HG03571 (cell line): Measurements from ENCODE around the gene JAKMIP1.

ENCODE experiments used
- ATAC-seq: cut with Tn5 transposase; IDR thresholded peaks from one replicate; pipeline ENCODE4 v1.9.1; 2021; ENCODE audit not compliant: unreplicated experiment

The JAKMIP1 gene

GRCh38 chr4:6047130-6047673 is 153.1 kb downstream of the JAKMIP1 start:
- ATAC-seq: no peak

- no peak for ATAC-seq
Observed at GRCh38 chr4:6046526-6047129, 153.7 kb downstream of the JAKMIP1 start.

GRCh38 chr4:6044805-6045204 is 155.5 kb downstream of the JAKMIP1 start:
- ATAC-seq: no peak

DNA sequence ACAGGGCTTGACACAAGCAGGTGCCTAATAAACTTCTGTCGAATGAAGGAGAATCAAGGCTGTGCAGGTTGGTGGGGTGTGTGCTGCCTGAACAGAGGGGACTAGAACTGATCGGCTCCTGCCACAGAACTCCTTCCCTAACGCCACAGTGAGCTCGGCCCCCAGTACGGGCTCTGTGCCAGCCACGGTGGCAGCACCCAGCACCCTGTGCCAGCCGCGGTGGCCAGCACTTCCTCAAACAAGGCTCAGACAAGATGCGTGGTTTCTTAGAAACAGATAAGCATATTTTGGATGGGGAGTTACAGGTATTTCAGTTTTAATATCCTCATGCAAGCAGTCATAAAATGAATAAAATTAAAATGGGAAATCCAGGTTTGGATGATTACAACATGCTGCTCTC is 156.1 kb downstream of the JAKMIP1 start:
- no peak for ATAC-seq

- ATAC-seq: no peak
Observed at GRCh38 chr4:6043843-6044242, 156.5 kb downstream of the JAKMIP1 start.

DNA sequence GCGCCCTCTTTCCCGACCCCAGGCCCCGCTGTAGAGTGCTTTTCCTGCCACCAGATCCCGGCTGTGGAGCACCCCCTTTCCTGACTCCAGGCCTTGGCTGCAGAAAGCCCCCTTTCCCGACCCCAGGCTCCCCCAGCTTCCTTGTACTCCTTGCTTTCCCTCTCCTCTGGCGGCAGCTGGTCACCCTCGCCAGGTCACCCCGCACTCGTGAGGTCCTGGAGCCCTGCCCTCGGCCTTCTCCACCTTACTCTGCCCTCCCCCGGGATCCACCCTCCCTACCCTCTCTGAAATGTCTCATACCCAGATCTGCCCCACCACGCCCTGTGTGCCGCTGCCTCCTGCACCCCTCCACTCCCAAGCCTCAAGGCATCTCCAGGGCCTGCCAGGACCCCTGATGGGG is 157.2 kb downstream of the JAKMIP1 start:
- ATAC-seq: no peak

DNA sequence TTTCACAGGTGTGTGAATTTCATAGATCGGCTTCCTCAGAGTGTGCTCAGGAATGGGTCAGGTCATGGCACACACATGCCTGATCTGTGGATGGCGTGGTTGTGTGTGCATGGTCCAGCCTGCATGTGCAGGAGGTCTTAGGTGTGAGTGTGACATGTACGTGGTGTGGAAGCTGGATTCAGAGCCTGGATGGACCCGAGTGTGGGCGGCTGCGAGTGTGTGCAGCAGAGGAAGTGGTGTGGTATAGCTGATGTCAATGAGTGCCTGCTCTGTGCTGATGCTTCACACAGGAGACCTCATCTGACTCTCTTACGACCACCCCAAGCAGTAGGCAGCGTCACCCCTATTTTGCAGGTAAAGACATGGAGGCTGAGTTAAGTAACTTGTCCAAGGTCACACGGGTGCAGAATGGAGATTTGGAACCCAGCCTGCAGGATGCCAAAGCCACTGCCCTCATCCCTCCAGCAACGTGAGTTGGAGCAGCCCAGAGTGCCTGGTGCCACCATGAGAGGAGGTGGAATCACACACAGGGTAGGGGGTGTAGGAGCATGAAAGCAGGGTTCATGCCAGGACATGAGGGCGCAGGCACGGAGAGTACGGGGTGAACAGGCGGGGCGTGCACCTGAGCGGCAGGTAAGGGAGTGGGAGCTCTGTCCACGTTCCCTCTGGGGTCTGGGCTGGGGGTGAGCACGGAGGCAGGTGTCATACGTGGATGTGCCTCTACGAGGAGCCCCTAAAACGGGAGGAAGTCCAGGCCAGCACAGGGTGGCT is 157.9 kb downstream of the JAKMIP1 start:
- no peak for ATAC-seq

DNA sequence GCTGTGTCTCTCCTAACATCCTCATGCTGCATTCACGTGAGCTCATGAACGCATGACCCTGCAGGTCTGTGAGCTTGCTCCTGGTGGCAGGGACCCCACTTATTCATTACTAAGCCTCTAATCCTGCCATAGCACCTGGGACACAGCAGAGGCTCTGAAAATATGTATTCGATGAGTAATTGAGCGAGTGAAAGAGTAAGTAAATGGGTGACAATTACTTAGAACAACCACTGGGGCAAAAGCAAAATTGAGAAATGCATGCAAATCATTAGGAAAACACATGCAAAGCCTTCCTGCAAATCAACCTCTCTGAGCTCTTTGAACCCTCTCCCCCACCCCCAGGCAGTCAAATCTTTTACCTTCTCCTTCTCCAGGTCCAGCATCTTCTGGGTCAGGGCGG is 158.5 kb downstream of the JAKMIP1 start:
- no peak for ATAC-seq

GRCh38 chr4:6038711-6039110 is 161.6 kb downstream of the JAKMIP1 start:
- ATAC-seq: no peak

GRCh38 chr4:6035786-6036185 is 164.6 kb downstream of the JAKMIP1 start:
- ATAC-seq: no peak

GRCh38 chr4:6033381-6033780 is 167.0 kb downstream of the JAKMIP1 start:
- no peak for ATAC-seq

DNA sequence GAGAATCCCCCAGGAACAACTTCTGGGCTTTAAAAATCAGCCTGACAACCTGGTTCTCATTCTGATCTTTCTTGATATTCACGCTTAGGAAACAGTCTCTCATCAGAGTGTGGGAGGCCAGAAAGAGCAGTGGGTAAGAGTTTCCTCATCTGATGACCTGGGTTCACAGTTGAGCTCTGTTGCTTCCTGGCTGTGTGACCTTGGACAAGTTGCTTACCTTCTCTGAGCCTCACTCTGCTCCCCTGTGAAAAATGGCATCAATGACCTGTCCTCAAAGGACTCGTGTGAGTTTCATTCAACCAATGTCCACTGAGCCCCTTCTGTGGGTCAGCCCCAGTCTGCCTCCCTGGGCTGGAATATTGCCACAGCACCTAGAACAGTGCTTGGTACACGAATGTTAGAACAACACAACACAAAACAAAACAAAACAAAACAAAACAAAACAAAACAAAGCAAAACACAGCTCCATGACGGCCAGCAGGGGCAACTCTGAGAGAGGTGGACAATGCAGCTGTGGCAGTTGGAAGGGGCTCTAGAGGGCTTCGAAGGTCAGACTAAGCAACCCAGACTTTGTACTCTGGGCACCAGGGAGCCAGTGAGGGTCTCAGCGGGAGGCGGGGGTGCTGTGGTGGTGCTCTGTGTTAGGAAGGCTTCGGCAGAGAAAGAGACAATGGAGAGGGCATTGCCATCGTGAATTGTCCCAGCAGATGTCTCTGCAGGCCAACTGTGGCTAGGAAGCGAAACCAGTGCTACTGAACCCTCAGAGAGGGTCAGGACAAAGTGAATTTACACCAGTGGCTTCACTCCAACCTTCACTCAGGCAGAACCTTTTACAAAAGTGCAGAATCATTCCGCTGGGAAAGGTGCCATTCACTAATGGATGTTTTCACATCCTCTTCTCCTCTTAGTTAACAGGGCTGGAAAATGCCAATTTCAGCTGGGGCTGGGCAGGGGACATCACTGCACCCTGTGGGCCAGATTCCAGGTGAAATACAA is 167.8 kb downstream of the JAKMIP1 start:
- no peak for ATAC-seq

DNA sequence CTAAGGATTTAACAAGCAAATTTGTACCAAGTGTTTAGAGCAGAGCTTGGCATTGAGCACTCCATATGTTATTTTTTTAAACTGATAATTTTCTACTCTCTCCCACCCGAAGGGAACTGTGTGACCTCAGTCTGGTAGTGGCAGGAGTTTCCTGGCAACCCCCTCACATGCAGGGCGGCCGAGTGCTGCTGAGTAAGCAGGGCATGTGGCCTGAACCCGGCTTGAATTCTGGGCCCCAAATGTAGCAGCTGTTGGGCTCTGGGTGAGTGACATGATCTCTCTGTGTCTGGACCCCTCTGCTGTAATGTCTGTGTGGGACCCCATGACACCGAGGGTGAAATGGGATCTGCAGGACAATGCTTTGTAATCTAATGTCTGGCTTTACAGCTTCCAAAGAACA is 168.5 kb downstream of the JAKMIP1 start:
- ATAC-seq: no peak

- ATAC-seq: no peak
Observed at GRCh38 chr4:6030679-6031078, 169.7 kb downstream of the JAKMIP1 start.

DNA sequence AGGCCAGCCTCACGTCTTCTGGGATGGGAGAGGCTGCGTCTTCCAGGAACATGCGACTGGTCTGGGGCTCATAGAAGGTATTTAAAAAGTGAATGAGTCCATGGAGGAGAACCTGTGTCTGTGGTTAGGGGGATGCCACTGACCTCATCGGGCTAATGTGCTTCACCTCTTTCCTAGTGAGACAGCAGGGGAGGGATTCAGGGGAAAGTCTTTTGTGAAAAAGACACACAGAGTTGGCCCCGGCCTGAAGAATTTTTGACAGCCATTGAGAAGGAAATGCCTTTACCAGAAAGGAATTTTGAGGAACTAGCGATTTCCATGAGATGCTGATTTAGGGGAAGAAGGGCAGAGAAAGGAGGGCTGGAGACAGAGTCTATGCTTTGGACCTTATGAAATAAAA is 171.1 kb downstream of the JAKMIP1 start:
- no peak for ATAC-seq

DNA sequence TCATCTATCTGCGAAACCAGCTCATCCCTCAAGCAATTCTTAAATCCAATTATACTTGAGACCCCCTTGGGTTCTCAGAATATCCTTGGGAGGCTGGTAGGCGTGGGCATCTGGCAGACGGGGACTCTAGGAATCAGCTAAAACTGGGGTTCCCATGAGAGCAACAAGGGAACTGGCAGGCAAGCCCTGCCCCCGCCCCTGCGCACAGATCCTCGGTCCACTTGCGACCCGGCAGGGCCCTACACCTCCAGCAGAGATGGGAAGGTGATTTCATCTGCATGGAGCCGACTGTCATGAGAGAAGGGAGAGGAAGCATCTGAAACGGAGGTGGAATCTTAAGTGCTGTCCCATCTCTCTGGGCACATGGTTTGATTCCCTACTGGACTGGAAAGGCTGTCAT is 172.2 kb downstream of the JAKMIP1 start:
- ATAC-seq: no peak

DNA sequence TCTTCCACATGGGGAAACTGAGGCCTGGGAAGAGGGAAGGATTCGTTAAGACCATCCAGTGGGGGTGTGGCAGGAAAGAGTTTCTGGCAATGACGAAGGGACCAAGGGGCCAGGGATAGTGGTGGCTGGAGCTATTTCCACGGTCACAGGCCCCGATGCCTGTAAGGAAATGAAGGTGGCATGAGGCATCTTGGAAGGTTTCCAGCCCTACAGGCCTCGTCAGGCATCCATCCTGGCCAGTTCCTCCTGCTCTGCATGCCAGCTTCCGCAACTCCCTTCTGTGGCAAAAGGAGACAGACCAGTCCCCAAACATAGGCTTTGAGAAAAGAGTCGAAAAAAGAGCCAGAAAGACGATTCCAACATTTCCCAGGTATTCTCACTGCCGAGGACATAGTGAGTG is 173.0 kb downstream of the JAKMIP1 start:
- no peak for ATAC-seq

GRCh38 chr4:6024313-6024960 is 175.9 kb downstream of the JAKMIP1 start:
- ATAC-seq: no peak

DNA sequence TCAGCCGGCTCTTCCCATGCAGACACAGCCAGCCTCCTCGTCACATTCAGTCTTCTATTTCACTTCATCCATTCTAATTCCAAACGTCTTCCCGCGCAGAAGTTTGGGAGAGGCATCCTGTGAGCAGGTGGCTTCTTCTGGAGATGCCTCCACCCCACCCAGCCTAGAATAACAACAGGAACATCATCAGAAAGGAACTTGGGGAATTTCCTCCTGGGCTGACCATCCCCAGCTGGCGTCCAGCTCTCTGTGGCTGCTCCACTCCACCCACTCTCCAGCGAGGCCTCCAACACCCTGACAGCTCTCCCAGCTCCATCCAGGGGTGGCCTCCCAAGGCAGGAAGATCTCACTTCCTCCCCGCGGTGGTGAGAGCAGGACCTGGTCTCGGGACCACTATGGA is 176.6 kb downstream of the JAKMIP1 start:
- ATAC-seq: no peak

GRCh38 chr4:6022607-6023288 is 177.6 kb downstream of the JAKMIP1 start:
- ATAC-seq: no peak
